SW480 (cell line): Measurements from ENCODE around the gene STARD8.
"Not testable (repeated sequence)": the region's sequence is repeated elsewhere in the genome, so short reads cannot be mapped to it uniquely, and the experiment has no call there.

Experiments used
- DNase-seq: peaks from one replicate; pipeline ENCODE4 v3.0.0-alpha.2; 2016; ENCODE audit warnings: low spot score

Gene STARD8

GRCh38 chrX:68658530-68658929 is 11.1 kb downstream of the STARD8 start:
- no peak for DNase-seq

GRCh38 chrX:68659385-68659784 is 11.9 kb downstream of the STARD8 start:
- no peak for DNase-seq

- no peak for DNase-seq
These were observed 12.3 kb downstream of the STARD8 start for GRCh38 chrX:68659786-68660185.

- no peak for DNase-seq
These were observed 13.3 kb downstream of the STARD8 start for GRCh38 chrX:68660746-68661145.

- no peak for DNase-seq
These were observed 18.0 kb downstream of the STARD8 start for GRCh38 chrX:68665502-68665901.

GRCh38 chrX:68666580-68666979 is 19.1 kb downstream of the STARD8 start:
- no peak for DNase-seq

GRCh38 chrX:68669094-68669860 is 21.8 kb downstream of the STARD8 start:
- no peak for DNase-seq

GRCh38 chrX:68669871-68670270 is 22.4 kb downstream of the STARD8 start:
- DNase-seq: no peak

GRCh38 chrX:68671221-68671620 is 23.8 kb downstream of the STARD8 start:
- no peak for DNase-seq

GRCh38 chrX:68672581-68673318 is 25.3 kb downstream of the STARD8 start:
- DNase-seq: no peak

- no peak for DNase-seq
These were observed 28.1 kb downstream of the STARD8 start for GRCh38 chrX:68675571-68675970.

- DNase-seq: no peak
These were observed 28.9 kb downstream of the STARD8 start for GRCh38 chrX:68676335-68676734.

GRCh38 chrX:68677998-68678397 is 30.5 kb downstream of the STARD8 start:
- DNase-seq: no peak

- peak; percentile 53 for DNase-seq
These were observed 34.0 kb downstream of the STARD8 start for GRCh38 chrX:68681443-68681941.

GRCh38 chrX:68682790-68683189 is 35.3 kb downstream of the STARD8 start:
- no peak for DNase-seq

GRCh38 chrX:68683580-68683979 is 36.1 kb downstream of the STARD8 start:
- no peak for DNase-seq

- DNase-seq: no peak
These were observed 36.9 kb downstream of the STARD8 start for GRCh38 chrX:68684291-68684918.

- no peak for DNase-seq
These were observed 37.4 kb downstream of the STARD8 start for GRCh38 chrX:68684919-68685304.

GRCh38 chrX:68685685-68686084 is 38.2 kb downstream of the STARD8 start:
- DNase-seq: peak; percentile 12

- peak; percentile 18 for DNase-seq
These were observed 38.9 kb downstream of the STARD8 start for GRCh38 chrX:68686097-68686977.

- not testable (repeated sequence) for DNase-seq
These were observed 41.5 kb downstream of the STARD8 start for GRCh38 chrX:68688931-68689330.
